Stimulated activated CD4-positive, alpha-beta T cell treated with anti-CD3 and anti-CD28 coated beads, Interleukin-2, amount 100 ng/mL, for 24 hours (primary cell): Measurements from ENCODE around the gene ECE1.
A peak's percentile ranks its signal among the peaks of the same experiment; 100 is the strongest.
"Not testable (repeated sequence)": the region's sequence is repeated elsewhere in the genome, so short reads cannot be mapped to it uniquely, and the experiment has no call there.

Experiments
- DNase-seq, 2 donors: peaks; one replicate each; pipeline ENCODE4 v3.0.0-alpha.2; 2020

The ECE1 gene

GRCh38 chr1:21175324-21175669, 115.0 kb downstream of the ECE1 start:
- peak; percentile 24 for DNase-seq

GRCh38 chr1:21174654-21175323, 115.5 kb downstream of the ECE1 start:
- DNase-seq = no peak

- no peak for DNase-seq
These were observed 116.0 kb downstream of the ECE1 start for GRCh38 chr1:21174230-21174629.

- DNase-seq = not testable (repeated sequence)
These were observed 117.2 kb downstream of the ECE1 start for GRCh38 chr1:21173096-21173495.

- not testable (repeated sequence) for DNase-seq
These were observed 119.4 kb downstream of the ECE1 start for GRCh38 chr1:21170837-21171236.

- no peak for DNase-seq
These were observed 121.8 kb downstream of the ECE1 start for GRCh38 chr1:21168444-21168843.
